Epithelial cell of prostate (primary cell): ENCODE results near the gene FYB2.

ENCODE experiments used
- DNase-seq: peaks from one replicate; pipeline ENCODE4 v3.0.0-alpha.2; 2011; ENCODE audit warnings: low read depth, low spot score
- H3K27ac ChIP-seq: fragments of 450-650 bp; 2 replicates; pipeline ENCODE4 v1.5.1; 2017; ENCODE audit warnings: mild to moderate bottlenecking

Gene FYB2, protein sequence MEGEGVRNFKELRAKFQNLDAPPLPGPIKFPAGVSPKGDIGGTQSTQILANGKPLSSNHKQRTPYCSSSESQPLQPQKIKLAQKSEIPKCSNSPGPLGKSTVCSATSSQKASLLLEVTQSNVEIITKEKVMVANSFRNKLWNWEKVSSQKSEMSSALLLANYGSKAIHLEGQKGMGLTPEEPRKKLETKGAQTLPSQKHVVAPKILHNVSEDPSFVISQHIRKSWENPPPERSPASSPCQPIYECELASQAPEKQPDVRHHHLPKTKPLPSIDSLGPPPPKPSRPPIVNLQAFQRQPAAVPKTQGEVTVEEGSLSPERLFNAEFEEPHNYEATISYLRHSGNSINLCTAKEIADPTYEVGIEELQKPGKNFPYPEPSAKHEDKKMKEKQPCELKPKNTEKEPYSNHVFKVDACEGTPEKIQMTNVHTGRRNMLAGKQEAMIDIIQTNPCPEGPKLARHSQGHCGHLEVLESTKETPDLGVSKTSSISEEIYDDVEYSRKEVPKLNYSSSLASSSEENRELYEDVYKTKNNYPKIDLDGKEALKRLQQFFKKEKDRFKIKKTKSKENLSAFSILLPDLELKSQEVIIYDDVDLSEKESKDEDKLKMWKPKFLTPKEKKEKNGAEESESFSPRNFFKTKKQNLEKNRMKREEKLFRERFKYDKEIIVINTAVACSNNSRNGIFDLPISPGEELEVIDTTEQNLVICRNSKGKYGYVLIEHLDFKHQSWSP

DNA sequence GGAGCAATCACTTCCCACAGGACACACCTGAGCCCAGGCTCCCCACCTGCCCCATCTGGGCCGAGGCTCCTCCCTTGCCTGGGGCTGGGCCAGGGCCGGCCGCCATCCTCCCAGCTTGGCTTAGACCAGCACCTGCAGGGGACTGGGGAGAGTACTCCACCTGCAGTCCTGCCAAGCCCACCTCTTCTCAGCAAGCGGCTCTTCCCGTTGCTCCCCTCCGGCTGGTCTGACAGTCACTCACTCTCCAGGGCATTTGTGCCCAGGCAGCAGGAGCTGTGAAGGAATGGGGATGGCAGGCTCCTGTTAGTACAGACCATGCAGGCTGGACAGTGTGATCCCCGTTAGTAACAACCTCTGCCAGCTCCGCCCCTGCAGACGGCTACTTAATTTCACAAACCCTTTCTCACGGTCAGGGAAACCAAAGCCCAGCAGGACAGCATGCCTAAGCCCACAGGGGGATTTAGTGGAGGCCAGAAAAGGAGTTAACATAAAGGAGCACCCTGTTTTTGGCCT lies at the start of gene FYB2:
TSS of gene FYB2 (minus strand) at position 18 of the 513 bp plus-strand sequence. CDS start 114 bp downstream, outside the sequence.
- H3K27ac ChIP-seq, result no peak within 1 kb of the TSS
- no peak for DNase-seq

DNA sequence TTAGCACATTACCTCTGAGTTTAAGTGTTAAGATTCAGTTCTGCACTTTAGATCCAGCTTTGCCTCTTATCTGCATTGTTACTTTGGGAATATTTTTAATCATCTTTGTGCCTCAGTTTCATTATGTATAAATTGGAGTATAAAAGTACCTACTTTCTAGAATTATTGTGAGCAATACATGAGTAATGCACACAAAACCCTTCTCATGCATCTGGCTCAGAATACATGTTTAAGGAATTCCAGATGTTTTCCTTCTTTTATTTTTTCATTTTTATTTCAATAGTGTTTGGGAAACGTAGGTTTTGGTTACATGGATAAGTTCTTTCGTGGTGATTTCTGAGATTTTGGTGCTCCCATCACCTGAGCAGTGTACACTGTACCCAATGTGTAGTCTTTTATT lies 49.6 kb upstream of the FYB2 start:
- DNase-seq, result no peak
- no peak overlapping the region for H3K27ac ChIP-seq

DNA sequence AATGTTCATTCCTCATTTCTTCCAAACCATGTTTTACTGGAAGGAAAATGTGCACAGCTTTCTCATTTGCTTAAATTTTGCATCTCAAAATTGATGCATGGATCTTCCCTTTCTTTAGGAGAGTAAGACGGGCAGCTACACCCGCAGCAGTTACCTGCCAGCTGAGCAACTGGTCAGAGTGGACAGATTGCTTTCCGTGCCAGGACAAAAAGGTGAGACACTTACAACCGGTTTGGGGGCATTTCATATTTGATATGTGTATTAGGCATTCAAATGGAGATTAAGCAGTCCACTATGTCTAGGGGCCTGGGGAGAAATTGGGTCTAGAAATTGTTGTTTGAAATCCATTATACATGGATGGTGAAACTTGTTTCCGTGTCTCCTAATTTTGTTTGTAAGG lies 48.3 kb upstream of the FYB2 start:
- DNase-seq, result no peak
- no peak overlapping the region for H3K27ac ChIP-seq

DNA sequence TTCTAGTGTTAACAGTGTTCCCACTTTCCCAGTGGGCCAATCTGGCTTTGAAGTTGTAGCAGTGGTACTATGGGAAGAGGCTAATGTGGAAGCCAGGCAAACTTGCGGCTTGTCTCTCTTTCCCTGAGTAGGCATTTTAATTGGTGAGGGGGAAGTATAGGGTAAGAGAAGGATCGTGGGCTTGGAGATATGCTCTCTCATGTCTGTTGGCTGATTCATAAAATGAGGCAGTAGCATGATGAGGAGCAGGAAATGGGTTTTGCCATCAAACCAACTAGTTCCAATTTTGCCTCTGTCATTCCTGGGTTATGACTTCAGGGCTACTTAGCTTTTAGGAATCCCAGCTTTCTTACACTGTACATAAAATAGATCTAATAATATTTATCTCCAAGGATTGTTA lies 47.5 kb upstream of the FYB2 start:
- DNase-seq, result no peak
- peak overlapping the region; percentile 34 for H3K27ac ChIP-seq

DNA sequence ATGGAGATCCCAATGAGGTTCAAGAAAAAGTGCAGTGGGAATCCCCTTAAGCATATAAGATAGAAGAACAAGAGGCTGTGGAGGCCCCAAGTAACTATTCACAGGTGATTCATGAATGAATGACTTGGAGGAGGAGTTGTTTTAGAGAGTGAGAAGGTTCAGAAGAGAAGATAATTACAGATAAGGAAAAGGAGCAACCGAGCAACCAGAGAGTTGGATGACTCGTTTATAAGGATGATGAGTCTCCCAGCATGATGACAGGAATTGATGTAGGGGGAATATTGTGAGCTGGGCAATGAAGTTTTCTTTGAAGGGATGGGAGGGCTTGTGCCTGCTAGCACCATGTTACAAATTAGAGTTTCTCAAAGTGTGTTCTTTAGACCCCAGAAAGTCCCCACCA lies 45.2 kb upstream of the FYB2 start:
- H3K27ac ChIP-seq, result no peak overlapping the region
- DNase-seq, result peak; percentile 22

DNA sequence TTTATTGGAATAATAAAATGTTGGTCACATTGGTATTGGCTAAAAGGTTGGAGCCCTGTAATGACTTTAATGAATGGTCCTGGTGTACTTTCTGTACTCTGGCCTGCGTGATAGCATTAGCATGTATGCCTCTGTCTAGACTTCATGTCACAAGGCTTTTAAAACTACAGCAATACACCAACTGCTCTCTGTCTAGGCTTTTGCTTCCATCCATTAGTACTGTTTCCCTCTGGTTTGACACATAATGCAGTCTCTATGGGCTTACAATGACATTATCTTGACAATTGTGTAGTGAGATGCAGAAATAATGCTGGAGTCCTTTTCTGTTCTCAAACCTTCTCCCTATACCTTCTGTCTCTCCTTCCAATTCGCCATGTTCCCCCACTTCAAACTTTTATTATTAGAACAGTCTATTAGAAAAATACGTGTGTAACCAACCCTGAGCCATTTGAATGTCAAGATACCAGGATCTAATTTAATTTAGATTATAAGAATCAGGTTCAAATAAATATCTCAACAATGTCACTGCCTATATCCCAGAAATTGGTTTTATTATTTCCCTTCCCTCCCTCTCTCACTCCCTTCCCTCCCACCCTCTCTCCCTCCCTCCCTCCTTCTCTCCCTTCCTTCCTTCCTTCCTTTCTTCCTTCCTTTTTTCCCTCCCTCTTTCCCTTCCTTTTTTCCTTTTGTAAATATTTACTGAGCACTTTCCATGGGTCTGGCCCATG lies 44.2 kb upstream of the FYB2 start:
- DNase-seq, result no peak
- H3K27ac ChIP-seq, result no peak overlapping the region

DNA sequence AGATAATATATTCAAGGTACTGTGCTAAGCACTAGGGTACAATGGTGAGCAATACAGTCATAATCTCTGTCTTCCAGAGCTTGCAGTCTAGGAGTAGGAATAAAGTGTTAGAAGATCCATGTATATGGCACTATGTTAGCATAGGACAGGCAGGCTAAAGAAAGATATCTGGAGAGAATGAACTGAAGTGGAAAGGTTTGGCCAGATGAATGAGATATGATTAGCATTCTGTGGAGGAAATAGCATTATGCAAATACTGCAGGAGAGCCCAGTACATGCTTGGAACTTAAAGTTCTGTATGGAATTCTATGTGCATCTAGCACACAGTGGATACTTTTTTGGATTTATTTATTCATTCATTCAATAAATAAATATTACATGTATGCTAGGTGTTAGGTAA lies 40.1 kb upstream of the FYB2 start:
- H3K27ac ChIP-seq, result no peak overlapping the region
- DNase-seq, result no peak

DNA sequence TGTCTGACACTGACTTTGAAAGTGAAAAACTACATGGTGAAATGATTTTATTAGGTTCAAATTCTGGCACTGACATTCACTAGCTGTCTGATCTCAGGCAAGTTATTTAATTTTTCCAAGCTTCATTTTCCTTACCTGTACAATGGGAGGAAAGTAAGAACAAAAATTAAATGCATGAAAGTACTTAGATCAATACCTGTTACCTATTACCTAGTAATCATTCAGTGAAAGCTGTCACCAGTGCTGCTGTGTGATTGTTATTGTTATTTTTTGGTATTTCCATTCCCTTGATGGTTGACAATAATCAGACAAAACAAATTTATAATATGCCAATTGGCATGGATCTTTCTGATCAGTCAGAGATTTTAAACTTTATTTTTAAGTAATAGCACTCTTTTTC lies 37.0 kb upstream of the FYB2 start:
- no peak overlapping the region for H3K27ac ChIP-seq
- no peak for DNase-seq

DNA sequence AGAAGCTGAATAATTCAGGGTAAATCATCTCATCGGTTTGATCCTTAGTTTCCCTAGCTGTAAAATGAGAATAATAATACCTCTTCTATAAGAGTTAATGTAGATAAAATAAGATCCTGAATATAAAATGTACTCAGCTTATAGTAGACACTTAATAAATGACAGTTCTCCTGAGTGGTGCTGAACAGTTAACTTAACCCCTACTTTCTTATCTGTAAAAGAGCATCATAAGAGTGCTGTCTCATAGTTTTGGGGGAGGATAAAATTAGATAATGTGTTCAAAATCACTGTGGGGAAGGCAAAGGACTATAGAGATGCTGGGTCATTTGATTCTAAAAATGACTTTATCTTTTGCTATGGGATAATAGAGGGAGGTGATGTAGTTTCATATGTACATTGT lies 36.0 kb upstream of the FYB2 start:
- no peak overlapping the region for H3K27ac ChIP-seq
- DNase-seq, result no peak

DNA sequence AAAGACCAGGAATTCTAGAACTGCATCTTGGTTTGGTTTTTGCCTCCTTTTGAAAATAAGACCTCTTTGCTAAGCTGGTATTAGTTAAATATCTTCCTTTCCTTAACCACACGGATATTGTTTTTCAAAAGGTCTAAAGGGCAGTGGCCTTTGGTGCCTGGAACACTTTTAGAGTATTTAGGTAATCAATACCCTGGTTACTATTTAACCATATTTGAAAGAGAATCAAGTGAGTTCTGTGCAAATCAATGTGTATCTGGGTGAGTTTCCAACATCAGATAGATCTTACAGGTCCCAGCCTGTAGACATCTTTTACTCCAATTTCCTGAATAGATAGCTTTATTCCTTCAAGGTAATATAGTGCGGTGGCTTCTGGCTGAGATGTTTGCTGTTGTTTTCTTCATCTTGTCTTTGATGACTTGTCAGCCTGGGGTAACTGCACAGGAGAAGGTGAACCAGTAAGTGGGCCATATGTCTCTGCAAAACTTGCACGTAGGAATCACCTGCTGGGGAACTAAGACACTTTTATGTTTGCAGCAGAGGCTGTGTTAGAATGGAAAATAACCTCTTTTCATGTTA lies 35.4 kb upstream of the FYB2 start, which contains the start of gene C8A:
TSS of gene C8A (plus strand) at position 277 of the 579 bp plus-strand sequence. CDS start at position 382, 105 bp downstream.
- DNase-seq, result no peak
- H3K27ac ChIP-seq, result no peak within 1 kb of the TSS

DNA sequence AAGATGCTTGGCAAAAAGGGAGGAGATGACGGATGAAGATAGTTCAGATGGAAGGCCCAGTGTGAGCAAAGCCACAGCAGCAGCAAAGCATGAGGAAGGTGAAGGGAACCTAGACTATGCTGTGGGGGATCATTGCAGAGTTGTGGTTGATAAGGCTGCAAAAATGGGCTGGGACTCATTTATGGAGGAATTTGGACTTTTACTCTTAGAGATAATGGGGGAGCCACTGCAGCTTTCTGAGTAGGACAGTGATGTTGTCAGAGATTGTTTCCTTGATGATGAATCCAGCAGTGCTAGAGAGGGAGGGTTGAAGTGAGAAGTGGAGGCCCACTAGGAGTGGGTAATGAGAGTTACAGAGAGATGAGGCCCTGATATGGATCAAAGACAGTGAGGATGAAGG lies 33.3 kb upstream of the FYB2 start:
- H3K27ac ChIP-seq, result no peak overlapping the region
- DNase-seq, result no peak

DNA sequence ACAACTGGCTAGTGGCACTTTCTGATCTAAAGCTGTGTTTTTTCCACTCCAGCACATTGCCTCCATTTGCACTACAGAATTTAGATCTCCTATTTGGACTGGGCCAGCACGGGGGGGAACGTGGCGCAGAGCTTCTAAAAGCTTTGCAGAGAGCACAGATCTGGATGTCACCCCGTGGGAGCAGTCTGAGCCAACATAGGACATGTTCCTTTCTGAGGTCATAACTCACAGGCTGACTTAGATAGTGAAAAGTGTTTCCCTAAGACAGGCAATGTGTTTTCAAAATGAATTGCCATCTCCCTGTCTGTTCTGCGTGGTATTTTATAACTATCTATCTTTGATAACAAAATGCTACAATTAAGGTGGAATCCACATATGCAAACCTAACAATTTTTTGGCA lies 31.7 kb upstream of the FYB2 start:
- DNase-seq, result no peak
- H3K27ac ChIP-seq, result no peak overlapping the region

DNA sequence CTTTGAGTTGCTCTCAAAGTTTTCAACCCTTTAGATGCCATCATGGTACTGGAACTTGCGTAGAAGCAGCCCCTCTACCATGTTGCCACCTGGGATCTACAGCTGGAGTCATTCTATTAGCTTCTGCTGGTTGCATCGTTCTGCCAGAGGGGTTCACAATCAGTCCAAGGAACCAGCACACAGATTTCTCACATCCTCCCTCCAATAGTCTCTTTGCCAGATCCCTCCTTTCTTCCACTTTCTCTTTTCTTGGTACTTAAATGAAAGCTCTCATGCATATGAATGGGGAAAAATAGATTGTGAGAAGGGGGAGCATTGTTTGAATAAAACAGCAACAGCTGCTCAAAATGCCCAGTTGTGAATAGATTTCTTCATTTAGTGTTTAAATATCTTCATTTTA lies 31.2 kb upstream of the FYB2 start:
- H3K27ac ChIP-seq, result no peak overlapping the region
- DNase-seq, result no peak

DNA sequence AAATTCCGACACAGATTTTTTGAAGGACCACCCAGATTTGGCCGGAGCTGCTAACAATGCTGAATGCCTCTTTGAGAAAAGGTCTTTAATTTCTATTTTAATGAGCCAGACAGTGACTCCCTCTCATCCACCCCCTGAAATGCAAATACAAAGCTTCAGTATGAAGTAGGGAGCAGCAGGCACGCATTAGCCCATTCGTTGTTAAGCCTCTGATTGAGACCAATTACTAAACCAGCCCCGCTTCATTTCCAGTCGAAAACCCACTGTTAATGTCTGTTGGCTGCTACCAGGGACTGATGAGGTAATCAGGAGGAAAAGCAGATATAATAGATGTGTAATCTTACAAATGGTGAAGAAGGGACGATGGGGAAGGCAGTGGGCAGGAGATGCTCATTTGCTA lies 30.5 kb upstream of the FYB2 start:
- no peak for DNase-seq
- H3K27ac ChIP-seq, result no peak overlapping the region

DNA sequence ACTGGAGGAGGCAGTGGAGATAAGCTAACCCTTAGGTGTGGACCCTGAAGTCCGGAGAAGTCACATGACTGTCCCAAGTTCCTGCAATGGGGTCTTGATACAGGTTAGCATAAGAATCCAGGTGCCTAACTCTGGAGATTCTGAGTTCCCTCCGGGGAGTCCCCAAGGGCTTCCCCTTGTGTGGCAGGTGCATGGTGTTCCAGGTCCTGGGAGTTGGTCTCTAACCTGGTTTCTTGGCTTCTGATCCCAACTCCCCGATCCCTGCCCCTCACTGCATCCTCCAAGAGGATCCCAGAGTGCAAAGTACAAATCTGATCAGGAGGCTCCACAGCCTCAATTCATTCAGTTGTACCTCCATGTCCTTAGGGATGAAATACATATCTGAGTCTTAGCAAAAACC lies 26.1 kb upstream of the FYB2 start:
- DNase-seq, result no peak
- no peak overlapping the region for H3K27ac ChIP-seq

DNA sequence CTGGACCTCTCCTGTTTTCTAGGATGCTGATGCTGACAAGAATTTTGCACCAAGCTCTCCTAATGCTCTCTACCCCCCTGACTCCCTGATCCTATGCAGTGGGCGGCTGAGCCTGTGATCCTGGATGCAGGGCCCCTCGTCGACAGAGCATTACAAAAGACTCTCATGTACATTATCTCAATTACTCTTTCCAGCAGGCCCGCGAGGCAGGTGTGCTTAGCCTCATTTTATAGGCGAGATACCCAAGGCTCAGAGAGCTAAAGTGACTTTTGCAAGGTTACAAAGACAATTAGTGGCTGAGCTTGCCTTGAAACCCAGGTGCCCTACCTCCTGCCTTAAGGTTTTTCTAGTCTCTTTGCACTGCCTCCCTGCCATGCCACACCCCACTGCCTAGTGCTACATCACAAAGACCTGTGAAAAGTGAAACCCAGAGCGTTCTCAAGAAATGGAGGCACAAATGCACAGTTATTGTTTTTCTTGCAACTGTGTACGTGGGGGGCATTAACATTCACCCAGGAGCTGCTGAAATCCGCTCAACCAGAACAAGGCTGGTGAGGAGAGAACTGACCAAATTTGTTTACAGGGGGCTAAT lies 25.4 kb upstream of the FYB2 start:
- no peak for DNase-seq
- H3K27ac ChIP-seq, result no peak overlapping the region

DNA sequence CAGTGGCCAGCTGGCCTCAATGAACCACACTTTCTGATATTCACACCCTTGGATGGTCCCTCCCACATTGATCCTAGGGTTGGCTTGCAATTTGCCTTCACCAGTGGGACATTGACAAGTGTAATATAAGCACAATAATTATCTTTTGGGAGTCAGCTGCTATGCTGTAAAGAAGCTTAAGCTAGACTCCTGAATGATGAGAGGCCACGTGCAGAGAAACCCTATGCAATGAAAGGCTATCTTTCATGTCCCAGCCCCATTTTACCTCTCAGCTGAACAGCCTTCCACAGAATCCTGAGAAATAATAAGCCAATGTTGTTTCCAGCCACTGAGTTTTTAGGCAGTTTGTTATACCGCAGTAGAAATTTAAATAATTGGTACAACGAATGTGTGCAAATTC lies 24.3 kb upstream of the FYB2 start:
- no peak for DNase-seq

DNA sequence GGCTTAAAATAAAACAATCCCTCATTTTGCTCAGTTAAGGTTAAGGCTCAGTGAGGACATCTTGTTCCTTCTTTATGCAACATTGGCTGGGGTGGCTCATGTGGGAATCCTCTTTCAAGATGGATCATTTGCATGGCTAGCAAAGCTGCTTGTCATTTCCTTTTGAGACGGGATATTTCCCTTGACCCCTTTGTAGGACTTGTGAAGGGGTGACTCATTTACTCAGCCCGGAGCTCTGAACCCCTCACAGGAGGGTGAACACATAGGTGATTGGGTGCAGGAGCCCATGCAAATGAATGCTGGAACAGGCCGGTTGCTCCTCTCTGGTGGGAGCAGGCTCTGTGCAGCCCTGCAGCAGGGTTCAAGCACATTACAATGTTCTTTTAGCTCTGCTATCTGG lies 19.6 kb upstream of the FYB2 start:
- H3K27ac ChIP-seq, result no peak overlapping the region
- no peak for DNase-seq

More for the DNA sequence above, 24.3 kb upstream of the FYB2 start:
- H3K27ac ChIP-seq, result no peak overlapping the region

DNA sequence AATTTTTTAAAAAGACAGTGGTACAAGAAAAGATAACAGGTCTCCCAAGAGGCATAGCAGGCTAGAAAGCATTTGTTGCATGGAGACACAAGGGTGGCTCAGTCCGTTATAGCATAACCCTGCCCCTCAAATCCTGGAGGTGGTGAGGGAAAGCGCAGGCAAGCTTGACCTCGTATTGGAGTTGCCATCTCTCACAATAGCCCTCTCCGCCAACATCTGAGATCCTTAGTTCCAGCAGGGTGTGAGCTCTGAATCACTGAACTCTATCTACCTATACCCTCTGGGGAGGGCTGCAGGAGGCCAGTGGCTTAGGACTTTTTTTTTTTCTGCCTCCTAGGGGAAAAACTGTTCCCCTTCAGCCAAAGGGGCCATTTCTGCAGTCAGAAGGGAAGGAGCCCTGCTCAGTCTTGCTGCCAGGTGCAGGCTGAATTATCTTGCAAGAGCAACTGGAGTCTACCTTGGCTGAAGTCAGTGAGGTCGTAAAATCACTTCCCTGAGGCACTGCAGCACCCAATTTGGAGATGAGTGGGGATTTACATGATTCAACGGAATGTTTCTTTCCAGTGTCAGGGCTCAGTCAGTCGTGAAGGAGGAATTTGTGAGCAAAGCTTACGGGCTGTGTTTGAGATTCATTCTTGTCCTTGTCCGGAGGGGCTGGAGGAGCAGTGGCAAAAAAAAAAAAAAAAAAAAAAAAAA lies 18.2 kb upstream of the FYB2 start:
- no peak overlapping the region for H3K27ac ChIP-seq
- DNase-seq, result peak; percentile 36
